GM21576 (cell line): Measurements from ENCODE around the gene TTLL6.
"Not testable (repeated sequence)": the region's sequence is repeated elsewhere in the genome, so short reads cannot be mapped to it uniquely, and the experiment has no call there.

Experiments
- ATAC-seq: cut with Tn5 transposase; IDR thresholded peaks from one replicate; pipeline ENCODE4 v1.9.1; 2021; ENCODE audit warnings: mild to moderate bottlenecking, moderate library complexity; ENCODE audit not compliant: unreplicated experiment

Gene TTLL6

GRCh38 chr17:48816774-48817590 is at the start of gene TTLL6:
TSS of gene TTLL6 (minus strand) at chr17:48817229. CDS start at chr17:48817072, 157 bp downstream.
- no peak for ATAC-seq

- no peak for ATAC-seq
Measured at GRCh38 chr17:48860456-48860855, 43.4 kb upstream of the TTLL6 start.

GRCh38 chr17:48860034-48860433 is 43.0 kb upstream of the TTLL6 start:
- ATAC-seq = no peak

- no peak for ATAC-seq
Measured at GRCh38 chr17:48856122-48856821, 39.2 kb upstream of the TTLL6 start.

- no peak for ATAC-seq
Measured at GRCh38 chr17:48854774-48855476, 37.9 kb upstream of the TTLL6 start.

GRCh38 chr17:48850792-48851323 is 33.8 kb upstream of the TTLL6 start:
- ATAC-seq = no peak

- ATAC-seq = no peak
Measured at GRCh38 chr17:48843187-48843900, 26.3 kb upstream of the TTLL6 start.

- ATAC-seq = no peak
Measured at GRCh38 chr17:48842746-48843145, 25.7 kb upstream of the TTLL6 start.

GRCh38 chr17:48841395-48841831 is 24.4 kb upstream of the TTLL6 start:
- peak; percentile 72 for ATAC-seq

- no peak for ATAC-seq
Measured at GRCh38 chr17:48840441-48840840, 23.4 kb upstream of the TTLL6 start.

- ATAC-seq = not testable (repeated sequence)
Measured at GRCh38 chr17:48837458-48837857, 20.4 kb upstream of the TTLL6 start.

GRCh38 chr17:48835971-48836370 is 18.9 kb upstream of the TTLL6 start:
- no peak for ATAC-seq

- ATAC-seq = no peak
Measured at GRCh38 chr17:48834973-48835372, 17.9 kb upstream of the TTLL6 start.

- ATAC-seq = no peak
Measured at GRCh38 chr17:48831549-48831883, 14.5 kb upstream of the TTLL6 start.

- peak; percentile 79 for ATAC-seq
Measured at GRCh38 chr17:48830840-48831548, 14.0 kb upstream of the TTLL6 start, which contains the start of gene CALCOCO2. TSS of gene CALCOCO2 (plus strand) at chr17:48831035. CDS start at chr17:48841708, 10,673 bp downstream.

GRCh38 chr17:48825446-48826381 is 8.7 kb upstream of the TTLL6 start:
- no peak for ATAC-seq

- not testable (repeated sequence) for ATAC-seq
Measured at GRCh38 chr17:48820936-48821335, 3.9 kb upstream of the TTLL6 start.

GRCh38 chr17:48819466-48819865 is 2.4 kb upstream of the TTLL6 start:
- ATAC-seq = no peak

GRCh38 chr17:48818361-48818841 is 1.4 kb upstream of the TTLL6 start:
- ATAC-seq = no peak
